H9 (cell line): ENCODE data around the gene TMSB10. TPM values are rescaled to one million over a fixed set of nuclear protein-coding genes. Genes with fewer than 3 reads are reported as not detected.
A peak's percentile ranks its signal among the peaks of the same experiment; 100 is the strongest.
"Not testable (repeated sequence)": the region's sequence is repeated elsewhere in the genome, so short reads cannot be mapped to it uniquely, and the experiment has no call there.

Source experiments
- DNase-seq: peaks from one replicate; pipeline ENCODE4 v3.0.0-alpha.2; 2017
- H2AFZ ChIP-seq: one replicate; pipeline ENCODE4 v1.6.1; 2013; ENCODE audit warnings: mild to moderate bottlenecking, low read length, control low read depth, moderate library complexity
- H2AK5ac ChIP-seq: 2 replicates; pipeline ENCODE4 v1.6.1; 2013; ENCODE audit warnings: low read length, control low read depth, mixed read lengths; ENCODE audit not compliant: insufficient read length
- H2BK120ac ChIP-seq: one replicate; pipeline ENCODE4 v1.6.1; 2013; ENCODE audit warnings: low read depth, mild to moderate bottlenecking, low read length, control low read depth, inconsistent platforms; ENCODE audit not compliant: poor library complexity, severe bottlenecking
- H2BK12ac ChIP-seq: 2 replicates; pipeline ENCODE4 v1.6.1; 2013; ENCODE audit warnings: low read length, control low read depth, mixed read lengths, low read depth; ENCODE audit not compliant: insufficient read length
- H2BK15ac ChIP-seq: 2 replicates; pipeline ENCODE4 v1.6.1; 2013; ENCODE audit warnings: low read depth, low read length, control low read depth
- H2BK20ac ChIP-seq: one replicate; pipeline ENCODE4 v1.6.1; 2013; ENCODE audit warnings: low read depth, mild to moderate bottlenecking, low read length, control low read depth, inconsistent platforms; ENCODE audit not compliant: poor library complexity, severe bottlenecking
- H2BK5ac ChIP-seq: 2 replicates; pipeline ENCODE4 v1.6.1; 2013; ENCODE audit warnings: low read length, control low read depth, mixed read lengths; ENCODE audit not compliant: insufficient read length
- H3K14ac ChIP-seq: 2 replicates; pipeline ENCODE4 v1.6.1; 2013; ENCODE audit warnings: low read length, control low read depth; ENCODE audit not compliant: insufficient read depth
- H3K18ac ChIP-seq: 2 replicates; pipeline ENCODE4 v1.6.1; 2013; ENCODE audit warnings: low read depth, mild to moderate bottlenecking, mixed read lengths, low read length, control low read depth; ENCODE audit not compliant: insufficient read length
- H3K23ac ChIP-seq: 2 replicates; pipeline ENCODE4 v1.6.1; 2013; ENCODE audit warnings: low read length, control low read depth, mixed read lengths, low read depth; ENCODE audit not compliant: insufficient read length
- H3K23me2 ChIP-seq: 2 replicates; pipeline ENCODE4 v1.6.1; 2013; ENCODE audit warnings: low read depth, mild to moderate bottlenecking, mixed read lengths, low read length, control low read depth; ENCODE audit not compliant: insufficient read length, poor library complexity, severe bottlenecking
- H3K27ac ChIP-seq: 2 replicates; pipeline ENCODE4 v1.5.1; 2013; ENCODE audit warnings: low read length, control low read depth, mixed read lengths, low read depth; ENCODE audit not compliant: insufficient read length
- H3K27me3 ChIP-seq: 2 replicates; pipeline ENCODE4 v1.6.1; 2013; ENCODE audit warnings: low read length, control low read depth, inconsistent platforms; ENCODE audit not compliant: insufficient read depth
- H3K4ac ChIP-seq: 2 replicates; pipeline ENCODE4 v1.6.1; 2013; ENCODE audit warnings: low read depth, mild to moderate bottlenecking, control low read depth, inconsistent platforms, low read length, moderate library complexity
- H3K4me1 ChIP-seq: 2 replicates; pipeline ENCODE4 v1.6.1; 2013; ENCODE audit warnings: low read length, control low read depth, inconsistent platforms; ENCODE audit not compliant: insufficient read depth
- H3K4me2 ChIP-seq: 2 replicates; pipeline ENCODE4 v1.6.1; 2013; ENCODE audit warnings: low read length, control low read depth, mixed read lengths; ENCODE audit not compliant: insufficient read length, insufficient read depth
- H3K56ac ChIP-seq: 2 replicates; pipeline ENCODE4 v1.6.1; 2013; ENCODE audit warnings: low read depth, mild to moderate bottlenecking, mixed read lengths, low read length, control low read depth; ENCODE audit not compliant: insufficient read length
- H3K79me1 ChIP-seq: 2 replicates; pipeline ENCODE4 v1.6.1; 2013; ENCODE audit warnings: low read depth, mild to moderate bottlenecking, moderate library complexity, low read length, control low read depth, inconsistent platforms; ENCODE audit not compliant: insufficient read depth, poor library complexity, severe bottlenecking
- H3K79me2 ChIP-seq: 2 replicates; pipeline ENCODE4 v1.6.1; 2013; ENCODE audit warnings: low read length, control low read depth, inconsistent platforms; ENCODE audit not compliant: insufficient read depth
- H3K9ac ChIP-seq: 2 replicates; pipeline ENCODE4 v1.6.1; 2013; ENCODE audit warnings: low read length, control low read depth, mixed read lengths; ENCODE audit not compliant: insufficient read length; ENCODE audit errors: extremely low read depth
- H3K9me3 ChIP-seq: one replicate; pipeline ENCODE4 v1.6.1; 2013; ENCODE audit warnings: low read depth, low read length, inconsistent platforms; ENCODE audit not compliant: control insufficient read depth
- H3T11ph ChIP-seq: one replicate; pipeline ENCODE4 v1.6.1; 2013; ENCODE audit warnings: mild to moderate bottlenecking, low read length, control low read depth, inconsistent platforms
- H4K20me1 ChIP-seq: one replicate; pipeline ENCODE4 v1.6.1; 2013; ENCODE audit not compliant: control insufficient read depth, insufficient read length, insufficient read depth
- H4K5ac ChIP-seq: 2 replicates; pipeline ENCODE4 v1.6.1; 2013; ENCODE audit warnings: low read depth, mild to moderate bottlenecking, mixed read lengths, low read length, control low read depth; ENCODE audit not compliant: insufficient read length
- H4K8ac ChIP-seq: replicated peaks from 2 replicates; pipeline ENCODE4 v1.6.1; 2013; ENCODE audit warnings: low read length, control low read depth, mixed read lengths, low read depth; ENCODE audit not compliant: insufficient read length
- H4K91ac ChIP-seq: 2 replicates; pipeline ENCODE4 v1.6.1; 2013; ENCODE audit warnings: low read depth, mild to moderate bottlenecking, moderate library complexity, mixed read lengths, low read length, control low read depth; ENCODE audit not compliant: insufficient read length
- H3K27ac Mint-ChIP-seq, 3 experiments: 2 replicates in 2 of 3; 3 replicates in 1 of 3; pipeline ENCODE4 v1.8.0; 2020 to 2021; ENCODE audit warnings: mixed read lengths in 3 of 3, mild to moderate bottlenecking in 1 of 3, moderate library complexity in 1 of 3
- H3K27me3 Mint-ChIP-seq: 2 replicates; pipeline ENCODE4 v1.8.0; 2021; ENCODE audit warnings: low read depth, mild to moderate bottlenecking, moderate library complexity, mixed read lengths
- H3K36me3 Mint-ChIP-seq, 3 experiments: 2 replicates in 2 of 3; 3 replicates in 1 of 3; pipeline ENCODE4 v1.8.0; 2020 to 2021; ENCODE audit warnings: low read depth in 3 of 3, mixed read lengths in 3 of 3; ENCODE audit not compliant: insufficient read depth in 1 of 3
- H3K4me1 Mint-ChIP-seq, 2 experiments: 2 replicates each; pipeline ENCODE4 v1.8.0; 2020; ENCODE audit warnings: mixed read lengths in 2 of 2
- H3K4me3 Mint-ChIP-seq, 2 experiments: 2 replicates in 1 of 2; 3 replicates in 1 of 2; pipeline ENCODE4 v1.8.0; 2020 to 2021; ENCODE audit warnings: mild to moderate bottlenecking in 2 of 2, mixed read lengths in 2 of 2, moderate library complexity in 1 of 2
- H3K9me3 Mint-ChIP-seq, 2 experiments: 2 replicates in 1 of 2; 3 replicates in 1 of 2; pipeline ENCODE4 v1.8.0; 2020; ENCODE audit warnings: mild to moderate bottlenecking in 2 of 2, mixed read lengths in 2 of 2, moderate library complexity in 1 of 2
- CTCF ChIP-seq: fragments of 200-600 bp; sonication (generic); conservative IDR thresholded peaks from 3 replicates; pipeline ENCODE4 v1.8.0; 2021; ENCODE audit warnings: antibody characterized with exemption, mild to moderate bottlenecking
- WGBS: extraction: QIAGEN DNeasy Blood & Tissue Kit; methylation state at CpG from one replicate; pipeline ENCODE4 v1.1.7; 2013; ENCODE audit warnings: missing lambda C conversion rate, low lambda C conversion rate, mixed read lengths; ENCODE audit not compliant: insufficient read length; ENCODE audit errors: extremely low coverage; 5-methylcytosine and 5-hydroxymethylcytosine counted together
- total RNA-seq: library from RNA; stranded (reverse); gene quantifications from 2 replicates; pipeline ENCODE4 v1.2.1, GENCODE V29; 2021

Gene TMSB10
- total RNA-seq, 1 experiment from 2014 or later: 755 TPM

DNA sequence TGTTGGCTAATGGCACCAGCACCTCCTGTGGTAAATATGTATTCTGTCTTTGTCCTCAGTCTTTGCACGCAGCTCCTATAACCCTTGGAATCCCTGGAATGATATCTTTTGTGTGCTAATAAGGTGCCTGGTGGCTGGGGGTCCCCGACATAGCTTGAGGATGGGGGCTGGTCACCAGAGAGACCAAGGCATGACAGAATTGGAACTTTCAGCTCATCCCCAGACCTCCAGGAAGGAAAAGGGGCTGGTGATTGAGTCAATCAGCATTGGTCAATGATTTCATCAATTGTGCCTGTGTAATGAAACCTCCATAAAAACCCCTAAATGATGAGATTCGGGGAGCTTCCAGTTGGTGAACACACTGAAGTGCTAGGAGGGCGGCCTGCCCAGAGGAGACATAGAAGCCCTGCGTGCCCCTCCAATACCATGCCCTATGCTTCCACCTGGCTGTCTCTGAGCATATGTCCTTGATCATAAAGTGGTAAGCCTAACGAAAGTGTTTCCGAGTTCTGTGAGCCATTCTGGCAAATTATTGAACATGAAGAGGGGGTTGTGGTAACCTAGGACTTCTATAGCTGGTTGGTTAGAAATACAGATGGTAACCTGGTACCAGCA is 38.9 kb downstream of the TMSB10 start:
- Histone ChIP-seq H3K79me2 (no peaks in the 10 kb centered on the region), H4K5ac (no peak overlapping the region), H3K14ac (no peak overlapping the region), H3K18ac (no peak overlapping the region), H2AK5ac (no peak overlapping the region), H3K4ac (no peak overlapping the region), H3K9me3 (no peaks in the 10 kb centered on the region), H3K79me1 (no peaks in the 10 kb centered on the region), H4K8ac (no peak overlapping the region), H3K4me2 (no peak overlapping the region), H3K4me1 (peaks cover 6% of the 10 kb centered on the region; the same call in 1 of the 2 replicates), H4K20me1 (no peaks in the 10 kb centered on the region), H3K27me3 (no peaks in the 10 kb centered on the region), H3K56ac (no peak overlapping the region), H4K91ac (no peak overlapping the region), H2BK5ac (no peak overlapping the region), H2BK15ac (no peak overlapping the region), H3T11ph (no peak overlapping the region), H2BK12ac (no peak overlapping the region), H2AFZ (no peak overlapping the region), H2BK20ac (no peak overlapping the region), H2BK120ac (no peak overlapping the region), H3K9ac (no peak overlapping the region), H3K27ac (no peak overlapping the region), H3K23me2 (no peaks in the 10 kb centered on the region), H3K23ac (no peak overlapping the region)
- DNase-seq: no peak
- peak overlapping the region in 1 of 3 experiments; percentile 9; a peak in 1 of 7 replicates for H3K27ac Mint-ChIP-seq
- no peak overlapping the region for H3K4me3 Mint-ChIP-seq
- no peaks in the 10 kb centered on the region for H3K27me3 Mint-ChIP-seq
- no CpG with 5 or more reads among the region's 7 CpGs for WGBS
- no peaks in the 10 kb centered on the region for H3K36me3 Mint-ChIP-seq
- no peaks in the 10 kb centered on the region for H3K9me3 Mint-ChIP-seq
- no peak for TF ChIP-seq CTCF
- H3K4me1 Mint-ChIP-seq: peaks cover 27 to 37% of the 10 kb centered on the region in 2 experiments

- not testable (repeated sequence) for H2BK12ac ChIP-seq, H3K27me3 ChIP-seq, H3K23me2 ChIP-seq, H4K8ac ChIP-seq, H3K9ac ChIP-seq, H3K79me1 ChIP-seq, H3K9me3 Mint-ChIP-seq, H3K4me1 ChIP-seq, H3K36me3 Mint-ChIP-seq, H4K5ac ChIP-seq, H2AFZ ChIP-seq, H2BK20ac ChIP-seq, H3K4me3 Mint-ChIP-seq, H2BK5ac ChIP-seq, H3K18ac ChIP-seq, H3K23ac ChIP-seq, H4K20me1 ChIP-seq, H3K56ac ChIP-seq, H3K9me3 ChIP-seq, H3K4ac ChIP-seq, H4K91ac ChIP-seq, DNase-seq, H3K27me3 Mint-ChIP-seq, H3T11ph ChIP-seq, H2BK120ac ChIP-seq, H3K14ac ChIP-seq, H2AK5ac ChIP-seq, H3K79me2 ChIP-seq, H2BK15ac ChIP-seq, H3K27ac ChIP-seq, H3K4me2 ChIP-seq
- Mint-ChIP-seq H3K27ac (peak overlapping the region in 2 of 3 experiments; percentile 61 to 87; a peak in 2 of 7 replicates), H3K4me1 (peaks cover 18 to 24% of the 10 kb centered on the region in 2 experiments)
- WGBS: no CpG with 5 or more reads among the region's 3 CpGs
Observed at GRCh38 chr2:84945838-84946203, 40.4 kb downstream of the TMSB10 start.
